HepG2 (cell line): ENCODE data around the gene SMNDC1.

ENCODE experiments used
- CCAR2 ChIP-seq: fragments of 200-400 bp; formaldehyde crosslinking; optimal IDR thresholded peaks from 2 replicates; pipeline ENCODE3; 2018; ENCODE audit warnings: low read depth, mild to moderate bottlenecking, low read length, moderate library complexity
- CEBPB ChIP-seq: IDR thresholded peaks from 2 replicates; pipeline ENCODE4 v1.6.1; 2011; ENCODE audit warnings: low read depth, low read length, improper control_type of control experiment, borderline replicate concordance
- CTCF ChIP-seq: sonication (generic); formaldehyde crosslinking; IDR thresholded peaks from 2 replicates; pipeline ENCODE4 v1.5.0; 2020; ENCODE audit warnings: mild to moderate bottlenecking, missing genetic modification reagents, moderate library complexity
- SMC3 ChIP-seq: IDR thresholded peaks from 2 replicates; pipeline ENCODE4 v1.6.1; 2011; ENCODE audit warnings: low read length, improper control_type of control experiment
- TP53 ChIP-seq: sonication (generic); formaldehyde crosslinking; conservative IDR thresholded peaks from 2 replicates; pipeline ENCODE4 v1.4.0; 2020; ENCODE audit warnings: missing genetic modification reagents
- ZBTB1 ChIP-seq: sonication (generic); formaldehyde crosslinking; IDR thresholded peaks from 2 replicates; pipeline ENCODE4 v1.4.0; 2020; ENCODE audit warnings: missing genetic modification reagents, borderline replicate concordance
- ZBTB40 ChIP-seq, 2 experiments: fragments of 450-650 bp in 1 of 2; sonication (generic) in 1 of 2; formaldehyde crosslinking in 1 of 2; IDR thresholded peaks; 2 replicates each; pipeline versions ENCODE4 v1.6.1 to v1.8.0; 2016 to 2022; ENCODE audit warnings: antibody characterized with exemption in 1 of 2, mild to moderate bottlenecking in 1 of 2, missing genetic modification reagents in 1 of 2
- ZHX1 ChIP-seq: sonication (generic); formaldehyde crosslinking; IDR thresholded peaks from 2 replicates; pipeline ENCODE4 v1.8.1; 2022; ENCODE audit warnings: low read depth, mild to moderate bottlenecking, missing genetic modification reagents

GRCh38 chr10:110252151-110252550 lies 52.6 kb downstream of the SMNDC1 start:
- no peak for TF ChIP-seq TP53 (CRISPR knock-in tag)
- TF ChIP-seq CTCF (CRISPR knock-in tag): no peak
- no peak for TF ChIP-seq CEBPB
- TF ChIP-seq ZHX1 (CRISPR knock-in tag): no peak
- TF ChIP-seq ZBTB1 (CRISPR knock-in tag): no peak
- TF ChIP-seq SMC3: no peak
- no peak for TF ChIP-seq CCAR2
- no peak for TF ChIP-seq ZBTB40 (IDR thresholded peaks at IDR 0.05)
- no peak for TF ChIP-seq ZBTB40 (CRISPR knock-in tag; IDR thresholded peaks at IDR 0.05)
